GM12892 (cell line): ENCODE measurements around the gene CRIP1.
A peak's percentile ranks its signal among the peaks of the same experiment; 100 is the strongest.

Experiments used
- DNase-seq: peaks from one replicate; pipeline ENCODE4 v3.0.0; 2011; ENCODE audit not compliant: insufficient read length
- FAIRE-seq: peaks from 2 replicates; lab custom pipeline; 2011; peaks lifted over from hg19 to GRCh38; lab: Jason Lieb, UNC
- POLR2A ChIP-seq: IDR thresholded peaks from 2 replicates; pipeline ENCODE4 v1.6.1; 2011; ENCODE audit warnings: low read depth, low read length, control low read depth
- POLR2AphosphoS5 ChIP-seq: IDR thresholded peaks from 2 replicates; pipeline ENCODE4 v1.6.1; 2011; ENCODE audit warnings: low read depth, low read length, control low read depth
- TAF1 ChIP-seq: IDR thresholded peaks from 2 replicates; pipeline ENCODE4 v1.6.1; 2011; ENCODE audit warnings: low read depth, mild to moderate bottlenecking, control low read depth, low read length, borderline replicate concordance

The CRIP1 gene

DNA sequence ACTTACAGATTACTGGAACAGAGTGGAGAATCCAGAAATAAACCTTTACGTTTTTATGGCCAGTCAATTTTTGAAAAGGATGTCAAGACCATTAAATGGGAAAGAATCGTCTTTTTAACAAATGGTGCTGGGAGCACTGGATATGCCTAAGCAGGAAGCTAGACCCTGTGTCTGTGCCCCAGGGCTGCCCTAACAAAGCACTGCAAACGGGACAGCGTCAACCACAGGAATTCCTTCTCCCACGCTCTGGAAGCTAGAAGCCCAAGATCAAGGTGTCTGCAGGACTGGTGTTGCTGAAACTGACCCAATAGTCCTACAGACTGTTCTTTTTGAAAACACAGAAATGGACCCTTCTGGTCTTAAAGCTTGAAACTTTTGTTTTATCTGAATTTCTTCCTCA lies 30.4 kb downstream of the CRIP1 start:
- no peak for DNase-seq
- FAIRE-seq, result no peak
- TF ChIP-seq POLR2A, result no peak
- TF ChIP-seq TAF1, result no peak
- no peak for TF ChIP-seq POLR2AphosphoS5

DNA sequence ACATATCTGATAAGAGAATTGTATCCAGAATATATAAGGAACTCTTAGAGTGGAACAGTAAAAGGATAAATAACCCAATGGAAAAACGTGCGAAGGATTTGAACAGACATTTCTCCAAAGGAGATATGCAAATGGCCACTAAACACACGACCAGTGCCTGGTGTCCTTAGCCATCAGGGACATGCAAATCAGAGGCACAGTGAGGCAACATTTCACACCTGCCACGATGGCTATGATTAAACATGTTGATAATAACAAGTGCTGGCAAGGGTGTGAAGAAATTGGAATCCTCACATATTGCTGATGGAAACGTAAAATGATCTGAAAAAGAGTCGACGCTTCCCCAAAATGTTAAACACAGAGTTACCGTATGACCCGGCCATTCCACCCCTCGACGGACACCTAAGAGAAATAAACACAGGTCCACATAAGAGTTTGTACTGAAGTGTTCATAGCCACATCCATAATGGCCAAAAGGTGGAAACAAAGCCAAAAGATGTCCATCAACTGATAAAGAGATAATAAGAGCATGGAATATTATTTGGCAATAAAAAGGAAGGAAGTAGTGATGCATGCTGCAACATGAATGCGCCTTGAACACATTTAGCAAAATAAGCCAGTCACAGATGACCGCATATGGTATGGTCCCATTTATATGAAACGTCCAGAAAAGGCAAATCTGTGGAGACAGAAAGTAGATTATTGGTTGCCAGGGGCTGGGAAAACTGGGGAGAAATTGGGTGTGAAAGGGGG lies 33.4 kb downstream of the CRIP1 start:
- FAIRE-seq, result no peak
- no peak for DNase-seq
- TF ChIP-seq TAF1 (no peak), POLR2A (no peak), POLR2AphosphoS5 (no peak)

DNA sequence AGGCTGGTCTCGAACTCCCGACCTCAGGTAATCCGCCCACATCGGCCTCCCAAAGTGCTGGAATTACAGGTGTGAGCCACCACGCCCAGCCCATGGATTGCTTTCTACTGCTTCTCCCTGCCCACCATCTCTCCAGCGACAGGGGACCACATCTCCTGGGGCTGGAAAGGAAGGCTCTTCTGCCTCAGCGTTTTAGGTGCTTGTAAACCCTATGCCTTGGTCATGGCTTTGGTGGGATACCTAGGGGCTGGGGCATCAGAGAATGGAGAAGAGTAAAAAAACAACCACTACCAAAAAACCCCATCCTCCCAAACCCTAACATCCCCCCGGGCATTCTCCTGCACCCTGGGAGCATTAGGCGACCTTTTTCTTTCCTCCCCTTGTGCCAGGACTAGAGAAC lies 38.6 kb downstream of the CRIP1 start:
- TF ChIP-seq TAF1 (no peak), POLR2A (no peak), POLR2AphosphoS5 (no peak)
- DNase-seq, result no peak
- no peak for FAIRE-seq

DNA sequence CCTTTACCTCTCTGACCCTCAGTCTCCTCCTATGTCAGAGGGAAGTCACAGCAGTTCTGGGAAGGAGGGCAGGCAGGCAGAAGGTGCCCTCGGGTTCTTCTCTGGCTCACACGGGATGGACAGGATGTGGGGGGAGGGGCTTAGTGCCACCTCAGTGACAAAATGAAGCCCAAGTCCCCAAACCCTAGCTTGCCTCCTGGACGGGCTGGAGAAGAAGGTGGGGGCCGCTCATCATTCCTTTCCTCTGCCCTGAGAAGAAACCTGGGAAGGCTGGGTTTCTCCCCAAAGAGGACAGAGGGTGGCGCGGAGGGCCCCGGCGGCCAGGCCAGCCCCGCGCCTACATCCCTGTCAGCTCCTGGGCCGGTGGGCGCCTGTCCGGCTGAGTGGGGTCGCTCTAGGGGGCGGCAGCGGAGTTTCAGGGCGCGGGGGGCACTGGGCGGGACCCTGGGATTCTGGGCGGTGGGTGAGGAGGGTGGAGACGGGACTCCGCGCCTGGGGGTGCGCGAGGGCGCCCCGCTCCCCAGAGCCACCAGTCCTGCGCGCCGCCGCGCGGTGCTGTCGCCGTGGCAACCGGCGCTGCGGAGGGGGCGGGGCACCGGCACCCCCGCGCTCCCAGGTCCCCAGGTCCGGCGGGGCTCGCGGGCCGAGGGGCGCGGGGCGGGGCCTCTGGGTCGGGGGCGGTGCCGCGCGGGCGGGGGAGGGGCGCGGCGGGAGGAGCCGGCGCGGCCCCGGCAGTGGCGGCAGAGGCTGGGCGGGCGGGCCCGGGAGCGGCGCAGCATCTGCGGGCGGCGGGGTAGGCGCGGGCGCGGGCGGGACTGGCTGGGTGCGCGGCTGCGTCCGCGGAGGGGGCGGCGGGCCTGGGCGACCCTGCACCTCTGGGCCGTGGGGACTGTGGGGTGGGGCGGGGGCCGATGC lies 39.4 kb downstream of the CRIP1 start, which contains the start of gene TMEM121:
TMEM121 (plus strand) TSS at position 723 of the 915 bp plus-strand sequence. CDS start 2,252 bp downstream, outside the sequence.
- TF ChIP-seq POLR2AphosphoS5, result no peak
- no peak for TF ChIP-seq TAF1
- no peak for TF ChIP-seq POLR2A
- FAIRE-seq (no peak), DNase-seq (no peak)

DNA sequence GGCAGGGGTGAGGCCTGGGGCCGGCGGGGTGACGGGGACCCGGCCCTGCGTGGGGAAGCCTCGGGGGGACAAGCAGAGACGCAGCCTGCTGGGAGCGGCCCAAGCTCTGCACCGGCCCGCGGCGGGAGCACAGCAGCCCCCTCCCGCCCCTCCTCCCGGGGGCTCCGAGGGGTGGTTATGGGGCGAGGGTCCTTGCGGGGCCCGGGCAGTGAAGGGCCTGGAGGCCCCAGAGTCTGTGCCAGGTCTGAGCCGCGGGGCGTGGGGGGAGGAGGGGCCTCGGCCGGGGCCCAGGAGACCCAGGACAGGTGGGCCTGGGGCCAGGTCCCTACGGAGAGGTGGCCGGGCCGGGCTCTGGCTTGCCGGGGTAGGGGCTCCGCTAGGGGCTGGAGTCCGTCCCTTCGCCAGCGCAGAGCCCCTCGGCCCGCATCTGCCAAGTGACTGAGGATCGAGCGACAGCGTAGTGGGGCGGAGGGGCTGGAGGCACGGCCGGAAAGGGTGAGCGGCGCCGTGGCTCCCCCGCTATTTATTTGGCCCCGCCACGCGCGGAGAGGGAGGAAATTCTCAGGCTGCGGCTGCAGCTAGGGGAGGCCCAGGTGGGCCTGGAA lies 40.2 kb downstream of the CRIP1 start:
- no peak for DNase-seq
- FAIRE-seq, result no peak
- TF ChIP-seq TAF1 (no peak), POLR2AphosphoS5 (no peak), POLR2A (no peak)

DNA sequence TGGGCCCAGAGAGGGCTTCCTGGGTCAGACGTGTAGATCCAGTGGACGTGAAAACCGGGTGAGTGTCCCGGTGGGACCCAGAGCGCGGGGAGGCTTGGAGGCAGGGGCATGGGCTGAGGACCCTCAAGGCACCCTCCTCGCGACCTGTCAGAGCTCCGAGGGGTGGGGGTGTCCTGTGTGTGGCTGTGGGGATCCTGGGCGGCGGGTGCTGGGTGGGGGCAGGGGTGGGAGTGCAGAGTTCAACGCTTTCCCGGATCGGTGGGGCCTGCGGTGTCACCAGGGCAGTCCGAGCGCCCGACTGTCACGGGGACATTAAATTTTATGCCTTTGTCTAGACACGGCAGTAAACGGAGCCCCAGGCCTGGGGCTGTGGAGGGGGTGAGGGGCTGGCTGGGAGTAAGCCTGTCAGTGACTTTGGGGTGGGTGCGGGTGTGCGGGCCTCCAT lies 40.7 kb downstream of the CRIP1 start:
- no peak for FAIRE-seq
- DNase-seq, result no peak
- no peak for TF ChIP-seq POLR2AphosphoS5
- TF ChIP-seq POLR2A, result no peak
- TF ChIP-seq TAF1, result no peak

DNA sequence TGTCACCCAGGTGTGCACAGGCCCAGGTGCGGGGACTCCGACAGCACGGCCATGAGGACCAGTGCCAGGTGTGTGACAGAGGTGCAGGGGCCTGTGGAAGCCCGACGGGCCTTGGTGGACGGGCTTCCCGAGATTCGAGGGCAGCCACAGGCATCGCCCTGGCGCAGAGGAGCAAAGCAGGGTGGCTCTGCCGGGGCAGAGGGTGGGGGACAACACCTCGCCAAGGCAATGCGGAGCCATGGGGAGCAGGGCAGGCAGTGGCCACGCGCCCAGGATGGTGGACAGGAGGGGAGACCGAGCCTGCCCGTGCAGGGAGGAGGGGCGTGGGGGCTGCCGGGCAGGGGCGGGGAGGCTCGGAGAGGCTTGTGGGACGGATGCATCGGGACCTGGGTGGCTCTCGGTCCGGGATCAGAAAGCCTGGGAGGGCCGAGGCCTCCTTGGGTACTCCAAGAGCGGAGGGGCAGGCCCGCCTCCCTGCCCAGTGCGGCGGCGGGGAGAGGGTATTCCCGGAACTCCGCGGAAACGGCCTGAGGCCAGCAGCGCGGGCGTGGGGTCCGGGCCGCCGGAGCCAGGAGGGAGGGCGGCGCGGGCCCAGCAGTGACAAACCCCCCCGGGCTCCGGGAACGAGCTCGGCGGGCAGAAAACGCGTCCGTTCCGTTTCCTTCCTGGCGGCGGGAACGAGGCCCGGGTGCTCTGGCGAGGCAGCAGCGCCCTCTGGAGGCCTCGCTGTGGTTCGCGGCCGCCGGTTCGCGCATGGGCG lies 41.3 kb downstream of the CRIP1 start:
- DNase-seq (peak; percentile 97), FAIRE-seq (peak; percentile 82)
- TF ChIP-seq TAF1 (no peak), POLR2A (no peak), POLR2AphosphoS5 (no peak)

DNA sequence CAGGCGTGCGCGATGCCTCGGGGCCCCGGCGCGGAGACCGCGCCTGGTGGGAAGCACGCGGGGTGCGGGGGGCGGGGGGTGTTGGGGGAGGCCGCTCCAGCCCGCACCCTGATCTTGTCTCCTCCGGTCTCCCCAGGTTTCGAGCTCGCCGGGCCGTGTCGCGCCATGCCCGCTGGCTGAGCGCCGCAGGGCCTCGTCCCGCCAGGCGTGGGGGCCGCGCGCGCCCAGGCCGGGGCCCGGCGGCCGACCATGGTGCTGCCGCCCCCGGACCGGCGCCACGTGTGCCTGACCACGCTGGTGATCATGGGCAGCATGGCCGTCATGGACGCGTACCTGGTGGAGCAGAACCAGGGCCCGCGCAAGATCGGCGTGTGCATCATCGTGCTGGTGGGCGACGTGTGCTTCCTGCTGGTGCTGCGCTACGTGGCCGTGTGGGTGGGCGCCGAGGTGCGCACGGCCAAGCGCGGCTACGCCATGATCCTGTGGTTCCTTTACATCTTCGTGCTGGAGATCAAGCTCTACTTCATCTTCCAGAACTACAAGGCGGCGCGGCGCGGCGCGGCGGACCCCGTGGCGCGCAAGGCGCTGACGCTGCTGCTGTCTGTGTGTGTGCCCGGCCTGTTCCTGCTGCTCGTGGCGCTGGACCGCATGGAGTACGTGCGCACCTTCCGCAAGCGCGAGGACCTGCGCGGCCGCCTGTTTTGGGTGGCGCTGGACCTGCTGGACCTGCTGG lies 42.1 kb downstream of the CRIP1 start:
- DNase-seq, result no peak
- no peak for FAIRE-seq
- no peak for TF ChIP-seq TAF1

DNA sequence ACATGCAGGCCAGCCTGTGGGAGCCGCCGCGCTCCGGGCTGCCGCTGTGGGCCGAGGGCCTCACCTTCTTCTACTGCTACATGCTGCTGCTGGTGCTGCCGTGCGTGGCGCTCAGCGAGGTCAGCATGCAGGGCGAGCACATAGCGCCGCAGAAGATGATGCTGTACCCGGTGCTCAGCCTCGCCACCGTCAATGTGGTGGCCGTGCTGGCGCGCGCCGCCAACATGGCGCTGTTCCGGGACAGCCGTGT lies 42.6 kb downstream of the CRIP1 start:
- no peak for TF ChIP-seq POLR2A
- TF ChIP-seq TAF1, result no peak
- TF ChIP-seq POLR2AphosphoS5, result no peak
- FAIRE-seq (no peak), DNase-seq (no peak)

DNA sequence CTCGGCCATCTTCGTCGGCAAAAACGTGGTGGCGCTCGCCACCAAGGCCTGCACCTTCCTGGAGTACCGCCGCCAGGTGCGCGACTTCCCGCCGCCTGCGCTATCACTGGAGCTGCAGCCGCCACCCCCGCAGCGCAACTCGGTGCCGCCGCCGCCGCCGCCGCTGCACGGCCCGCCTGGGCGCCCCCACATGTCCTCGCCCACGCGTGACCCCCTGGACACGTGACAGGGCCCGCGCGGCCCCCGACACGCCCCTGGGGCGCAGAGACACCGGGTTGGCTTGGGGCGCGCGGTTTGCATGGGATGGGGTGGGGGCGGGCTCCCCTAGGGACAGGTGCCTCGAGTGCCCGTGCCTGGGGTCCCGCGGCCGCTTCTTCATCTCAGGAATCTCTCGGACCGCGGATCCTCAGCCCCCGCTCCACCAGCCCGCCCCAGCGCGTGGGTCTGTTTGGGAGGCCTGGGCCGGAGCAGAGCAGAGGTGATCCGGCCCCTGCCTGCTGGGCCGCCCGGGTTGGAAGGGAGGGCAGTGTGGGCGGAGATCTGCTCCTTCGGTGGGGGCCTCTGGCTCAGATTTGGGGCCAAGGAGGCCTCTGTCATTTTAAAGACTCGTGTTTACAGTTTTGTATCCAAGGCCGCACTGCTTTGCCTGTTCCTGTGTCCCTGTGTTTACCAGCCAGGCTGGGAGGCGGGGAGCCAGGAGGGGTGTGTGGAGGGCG lies 43.0 kb downstream of the CRIP1 start:
- FAIRE-seq, result no peak

More for the DNA sequence above, 43.0 kb downstream of the CRIP1 start:
- no peak for DNase-seq
- TF ChIP-seq TAF1, result no peak
- no peak for TF ChIP-seq POLR2AphosphoS5
- TF ChIP-seq POLR2A, result no peak
